Body of pancreas (tissue), 4 donors: ENCODE measurements around the gene HAUS6. TPM values are rescaled to one million over a fixed set of nuclear protein-coding genes. Genes with fewer than 3 reads are reported as not detected.

Source experiments
- ATAC-seq: fragments of 150-250 bp; one replicate; pipeline ENCODE4 v1.9.1; 2016
- DNase-seq, 4 donors: peaks; one replicate each; pipeline ENCODE4 v3.0.0-alpha.2; 2019
- H3K27ac ChIP-seq, 4 donors: fragments of 200-600 bp; sonication (generic); 1 replicate in 3 of 4; 2 replicates in 1 of 4; pipeline versions ENCODE4 v1.5.1 to v1.6.1; 2016 to 2019; ENCODE audit warnings: mild to moderate bottlenecking in 1 of 4, mixed read lengths in 1 of 4, moderate library complexity in 1 of 4
- H3K27me3 ChIP-seq, 2 donors: fragments of 200-600 bp; sonication (generic); one replicate each; pipeline ENCODE4 v1.6.0; 2016; ENCODE audit warnings: mild to moderate bottlenecking in 1 of 2
- H3K36me3 ChIP-seq, 2 donors: fragments of 200-600 bp; sonication (generic); replicated peaks in 1 of 2; 2 replicates each; pipeline ENCODE4 v1.5.1; 2016; ENCODE audit warnings: low read depth in 2 of 2; ENCODE audit not compliant: insufficient read depth in 1 of 2
- H3K4me1 ChIP-seq: fragments of 200-600 bp; sonication (generic); one replicate; pipeline ENCODE4 v1.6.0; 2016
- H3K4me3 ChIP-seq, 2 donors: fragments of 200-600 bp; sonication (generic); 1 replicate in 1 of 2; 2 replicates in 1 of 2; pipeline ENCODE4 v1.5.1; 2016 to 2019
- H3K9me3 ChIP-seq, 3 donors: fragments of 200-600 bp; sonication (generic); 1 replicate in 2 of 3; 2 replicates in 1 of 3; pipeline ENCODE4 v1.5.1; 2016
- CTCF ChIP-seq, 7 experiments: fragments of 450-650 bp in 4 of 7; fragments of 200-600 bp in 3 of 7; sonication (generic) in 3 of 7; IDR thresholded peaks; one replicate each; pipeline ENCODE4 v1.5.1; 2016 to 2019; ENCODE audit warnings: antibody characterized with exemption in 7 of 7
- POLR2A ChIP-seq, 3 donors: fragments of 450-650 bp; IDR thresholded peaks; one replicate each; pipeline ENCODE4 v1.6.1; 2016; ENCODE audit warnings: antibody characterized with exemption in 3 of 3, mild to moderate bottlenecking in 2 of 3
- WGBS, 2 donors: methylation state at CpG; one replicate each; pipeline ENCODE4 v1.1.5; 2017; 5-methylcytosine and 5-hydroxymethylcytosine counted together
- intact Hi-C: fragments of 100-400 bp; cut with DNase I; formaldehyde crosslinking; loops from one replicate; pipeline ENCODE4 v1.15.1; 2023
- total RNA-seq, 2 donors: library from RNA; depleted of rRNA; stranded (reverse); fragments of >200 nt; gene quantifications; one replicate each; pipeline ENCODE4 v1.1.0, GENCODE V29; 2016

HAUS6 gene
- total RNA-seq, 2 donors from 2014 or later = 5.3 to 5.4 TPM

GRCh38 chr9:19036611-19037010 is 66.1 kb downstream of the HAUS6 start:
- no peaks in the 10 kb centered on the region for H3K4me1 ChIP-seq
- no peak for TF ChIP-seq CTCF (IDR thresholded peaks at IDR 0.05)
- no peak for TF ChIP-seq POLR2A (IDR thresholded peaks at IDR 0.05)

GRCh38 chr9:19033015-19033414 is 69.7 kb downstream of the HAUS6 start, which contains the start of gene SAXO1:
Gene SAXO1 (minus strand): TSS chr9:19033209. CDS start chr9:19032908, 301 bp downstream.
- H3K27ac ChIP-seq = no peak within 1 kb of the TSS
- H3K4me1 ChIP-seq = no peaks in the 10 kb centered on the region
- no peak for ATAC-seq
- no peaks in the 10 kb centered on the region for H3K27me3 ChIP-seq
- intact Hi-C loops = no loop called here
- no peak for DNase-seq
- 60% methylated on average over 20 of the region's 20 CpGs; no CpG with 5 or more reads in 1 of the 2 donors for WGBS, 2 donors
- H3K4me3 ChIP-seq = no peak within 1 kb of the TSS
- no peaks in the 10 kb centered on the region for H3K36me3 ChIP-seq
- TF ChIP-seq POLR2A (IDR thresholded peaks at IDR 0.05) (no peak), CTCF (IDR thresholded peaks at IDR 0.05) (no peak)
- no peaks in the 10 kb centered on the region for H3K9me3 ChIP-seq

More at GRCh38 chr9:19036611-19037010, 66.1 kb downstream of the HAUS6 start:
- intact Hi-C loops = no loop called here
- no peak for ATAC-seq
- Histone ChIP-seq H3K27ac (no peak overlapping the region), H3K36me3 (no peaks in the 10 kb centered on the region), H3K9me3 (no peaks in the 10 kb centered on the region), H3K4me3 (no peak overlapping the region), H3K27me3 (no peaks in the 10 kb centered on the region)
- DNase-seq = no peak
- WGBS, 2 donors = 98 to 100% methylated on average over 5 of the region's 5 CpGs

- DNase-seq = no peak
- Histone ChIP-seq H3K27me3 (no peaks in the 10 kb centered on the region), H3K27ac (no peak overlapping the region), H3K4me1 (no peaks in the 10 kb centered on the region), H3K9me3 (no peaks in the 10 kb centered on the region), H3K36me3 (no peaks in the 10 kb centered on the region), H3K4me3 (no peak overlapping the region)
- TF ChIP-seq CTCF (IDR thresholded peaks at IDR 0.05) (no peak), POLR2A (IDR thresholded peaks at IDR 0.05) (no peak)
- no peak for ATAC-seq
- WGBS, 2 donors = 49 to 80% methylated on average over 6 to 14 of the region's 14 CpGs
- intact Hi-C loops = no loop called here
Observed at GRCh38 chr9:19032406-19032805, 70.3 kb downstream of the HAUS6 start.

GRCh38 chr9:19030899-19031298 is 71.8 kb downstream of the HAUS6 start:
- DNase-seq (no peak), ATAC-seq (no peak)
- WGBS, 2 donors = 77 to 83% methylated on average over 1 of the region's 1 CpG
- intact Hi-C loops = no loop called here
- no peak overlapping the region for H3K27ac ChIP-seq
- H3K9me3 ChIP-seq = no peaks in the 10 kb centered on the region
- H3K27me3 ChIP-seq = no peaks in the 10 kb centered on the region
- no peaks in the 10 kb centered on the region for H3K4me1 ChIP-seq
- TF ChIP-seq POLR2A (IDR thresholded peaks at IDR 0.05) (no peak), CTCF (IDR thresholded peaks at IDR 0.05) (no peak)
- H3K4me3 ChIP-seq = no peak overlapping the region
- no peaks in the 10 kb centered on the region for H3K36me3 ChIP-seq

GRCh38 chr9:19028835-19029451 is 73.8 kb downstream of the HAUS6 start:
- Histone ChIP-seq H3K36me3 (no peaks in the 10 kb centered on the region), H3K9me3 (no peaks in the 10 kb centered on the region), H3K4me3 (no peak overlapping the region), H3K27me3 (no peaks in the 10 kb centered on the region), H3K4me1 (no peaks in the 10 kb centered on the region), H3K27ac (no peak overlapping the region)
- WGBS, 2 donors = 15 to 21% methylated on average over 8 of the region's 8 CpGs
- intact Hi-C loops = loop anchor here (10.0 kb wide), 1 partner anchor 774 kb away; no protein-coding TSS in a partner anchor
- peak; percentile 33 to 55 (median 50) for DNase-seq
- ATAC-seq = peak; percentile 78
- TF ChIP-seq POLR2A (IDR thresholded peaks at IDR 0.05) (no peak), CTCF (IDR thresholded peaks at IDR 0.05) (peak; percentile 53 to 84 (median 68))
